ENCODE results near the gene SZT2. TPM values are rescaled to one million over a fixed set of nuclear protein-coding genes. Genes with fewer than 3 reads are reported as not detected.
"Not testable (repeated sequence)": the region's sequence is repeated elsewhere in the genome, so short reads cannot be mapped to it uniquely, and the experiment has no call there.

SZT2 gene
- total and polyA plus RNA-seq, 4 experiments from 2014 or later: 0.69 to 153 (median 72.1) TPM

- H3K4me3 Mint-ChIP-seq: peak overlapping the region; percentile 88 to 92 (median 89)
- peaks cover 9 to 28% of the 10 kb centered on the region in 2 donors for H3K36me3 Mint-ChIP-seq
- intact Hi-C loops (cut with micrococcal nuclease): loop anchor here (5.0 kb wide), 3 partner anchors 87 to 282 kb away; partner anchors contain the start of genes CFAP57, EBNA1BP2, ELOVL1 and ST3GAL3
- H3K9me3 ChIP-seq (ENCODE audit: control insufficient read depth in 1 of 2, low read length in 2 of 2): no peaks in the 10 kb centered on the region
- peak overlapping the region; percentile 10 to 36 for H3K4me3 ChIP-seq (ENCODE audit: low read length in 2 of 2)
- peaks cover 0 to 4% of the 10 kb centered on the region in 2 donors for H3K27me3 Mint-ChIP-seq
- H3K27ac Mint-ChIP-seq: peak overlapping the region; percentile 70 to 93 (median 89)
- H3K4me1 ChIP-seq (ENCODE audit: insufficient read depth, low read length): peaks cover 12% of the 10 kb centered on the region
- H3K4me1 Mint-ChIP-seq: peaks cover 12 to 29% (median 21%) of the 10 kb centered on the region in 4 donors
- peak overlapping the region; percentile 4 for H3K27ac ChIP-seq (ENCODE audit: low read depth, low read length)
- POLR2A ChIA-PET (ENCODE audit: partially characterized antibody): interaction anchor here (0.9 to 4.3 kb wide), 11 partner anchors 8 to 608 kb away, joined by 3 to 41 read pairs (median 6); partner anchors contain the start of genes CFAP57, EBNA1BP2, ELOVL1 and KDM4A
- H3K27me3 ChIP-seq (ENCODE audit: insufficient read depth, low read length): no peaks in the 10 kb centered on the region
- CTCF ChIA-PET (ENCODE audit: partially characterized antibody): interaction anchor here (0.9 to 1.7 kb wide), 4 partner anchors 8 to 40 kb away, joined by 3 to 4 read pairs (median 3); no protein-coding TSS in a partner anchor
- peaks cover 6% of the 10 kb centered on the region for H3K36me3 ChIP-seq (ENCODE audit: insufficient read depth, low read length)
- peaks cover 0 to 2% (median 0%) of the 10 kb centered on the region in 8 donors for H3K9me3 Mint-ChIP-seq
- peak; percentile 65 to 78 (median 68) for DNase-seq
These were observed 64.7 kb downstream of the SZT2 start for GRCh38 chr1:43454270-43455011.

- peaks cover 5 to 19% of the 10 kb centered on the region in 2 donors for H3K36me3 Mint-ChIP-seq
- no peak overlapping the region for H3K27ac ChIP-seq (ENCODE audit: low read depth, low read length)
- no peaks in the 10 kb centered on the region for H3K36me3 ChIP-seq (ENCODE audit: insufficient read depth, low read length)
- no peak overlapping the region for H3K27ac Mint-ChIP-seq
- H3K4me1 Mint-ChIP-seq: peaks cover 12 to 29% (median 21%) of the 10 kb centered on the region in 4 donors
- H3K27me3 Mint-ChIP-seq: peaks cover 0 to 4% of the 10 kb centered on the region in 2 donors
- no peaks in the 10 kb centered on the region for H3K9me3 ChIP-seq (ENCODE audit: control insufficient read depth in 1 of 2, low read length in 2 of 2)
- H3K27me3 ChIP-seq (ENCODE audit: insufficient read depth, low read length): no peaks in the 10 kb centered on the region
- intact Hi-C loops (cut with micrococcal nuclease): no loop called here
- ChIA-PET POLR2A (ENCODE audit: partially characterized antibody) (interaction anchor here (1.4 to 4.3 kb wide), 5 partner anchors 9 to 609 kb away, joined by 3 to 41 read pairs (median 14); partner anchors contain the start of genes ELOVL1, MED8, SZT2 and ZNF691), CTCF (ENCODE audit: partially characterized antibody) (interaction anchor here (0.9 to 1.7 kb wide), 4 partner anchors 8 to 40 kb away, joined by 3 to 4 read pairs (median 3); no protein-coding TSS in a partner anchor)
- no peak for DNase-seq
- H3K4me3 ChIP-seq (ENCODE audit: low read length in 2 of 2): no peak overlapping the region
- peaks cover 0 to 2% (median 0%) of the 10 kb centered on the region in 8 donors for H3K9me3 Mint-ChIP-seq
- peaks cover 12% of the 10 kb centered on the region for H3K4me1 ChIP-seq (ENCODE audit: insufficient read depth, low read length)
- H3K4me3 Mint-ChIP-seq: peak overlapping the region in 3 of 8 donors; percentile 12 to 39 (median 19)
These were observed 65.7 kb downstream of the SZT2 start for GRCh38 chr1:43455213-43455889.

- H3K9me3 Mint-ChIP-seq; H3K27ac ChIP-seq (ENCODE audit: low read depth, low read length); H3K27ac Mint-ChIP-seq; H3K36me3 ChIP-seq (ENCODE audit: insufficient read depth, low read length); intact Hi-C loops (cut with micrococcal nuclease); H3K4me3 Mint-ChIP-seq; H3K27me3 ChIP-seq (ENCODE audit: insufficient read depth, low read length); H3K9me3 ChIP-seq (ENCODE audit: control insufficient read depth in 1 of 2, low read length in 2 of 2); H3K36me3 Mint-ChIP-seq; H3K4me1 ChIP-seq (ENCODE audit: insufficient read depth, low read length); DNase-seq; H3K4me3 ChIP-seq (ENCODE audit: low read length in 2 of 2); H3K27me3 Mint-ChIP-seq; CTCF ChIA-PET (ENCODE audit: partially characterized antibody): not testable (repeated sequence)
- POLR2A ChIA-PET (ENCODE audit: partially characterized antibody): interaction anchor here (1.2 kb wide), 1 partner anchor 91 kb away, joined by 3 read pairs; the partner anchor contains the start of gene ELOVL1
- H3K4me1 Mint-ChIP-seq: peaks cover 6 to 19% (median 13%) of the 10 kb centered on the region in 4 donors
These were observed 68.7 kb downstream of the SZT2 start for GRCh38 chr1:43458379-43458778.

- Histone ChIP-seq H3K4me3 (ENCODE audit: low read length in 2 of 2) (no peak overlapping the region), H3K27ac (ENCODE audit: low read depth, low read length) (no peak overlapping the region), H3K9me3 (ENCODE audit: control insufficient read depth in 1 of 2, low read length in 2 of 2) (no peaks in the 10 kb centered on the region), H3K27me3 (ENCODE audit: insufficient read depth, low read length) (no peaks in the 10 kb centered on the region), H3K36me3 (ENCODE audit: insufficient read depth, low read length) (no peaks in the 10 kb centered on the region), H3K4me1 (ENCODE audit: insufficient read depth, low read length) (peaks cover under 1% of the 10 kb centered on the region)
- peaks cover 0 to 3% (median 2%) of the 10 kb centered on the region in 4 donors for H3K4me1 Mint-ChIP-seq
- peaks cover 0 to 3% (median 0%) of the 10 kb centered on the region in 8 donors for H3K9me3 Mint-ChIP-seq
- CTCF ChIA-PET (ENCODE audit: partially characterized antibody): interaction anchor here (1.3 kb wide), 1 partner anchor 16 kb away, joined by 3 read pairs; no protein-coding TSS in a partner anchor
- POLR2A ChIA-PET (ENCODE audit: partially characterized antibody): no interaction called here
- peaks cover 0 to 4% of the 10 kb centered on the region in 2 donors for H3K27me3 Mint-ChIP-seq
- no peak overlapping the region for H3K27ac Mint-ChIP-seq
- DNase-seq: no peak
- H3K4me3 Mint-ChIP-seq: no peak overlapping the region
- H3K36me3 Mint-ChIP-seq: no peaks in the 10 kb centered on the region
- intact Hi-C loops (cut with micrococcal nuclease): no loop called here
These were observed 71.4 kb downstream of the SZT2 start for GRCh38 chr1:43460988-43461693.

- Histone ChIP-seq H3K4me1 (ENCODE audit: insufficient read depth, low read length) (peaks cover 4% of the 10 kb centered on the region), H3K27ac (ENCODE audit: low read depth, low read length) (no peak overlapping the region), H3K4me3 (ENCODE audit: low read length in 2 of 2) (no peak overlapping the region), H3K36me3 (ENCODE audit: insufficient read depth, low read length) (no peaks in the 10 kb centered on the region), H3K9me3 (ENCODE audit: control insufficient read depth in 1 of 2, low read length in 2 of 2) (no peaks in the 10 kb centered on the region), H3K27me3 (ENCODE audit: insufficient read depth, low read length) (no peaks in the 10 kb centered on the region)
- ChIA-PET POLR2A (ENCODE audit: partially characterized antibody) (interaction anchor here (1.4 kb wide), 2 partner anchors 9 kb away, joined by 3 to 6 read pairs; partner anchors contain the start of gene HYI), CTCF (ENCODE audit: partially characterized antibody) (interaction anchor here (0.6 to 1.2 kb wide), 2 partner anchors 9 to 25 kb away, joined by 3 to 4 read pairs; no protein-coding TSS in a partner anchor)
- H3K9me3 Mint-ChIP-seq: peaks cover 0 to 1% (median 0%) of the 10 kb centered on the region in 8 donors
- no peak overlapping the region for H3K27ac Mint-ChIP-seq
- peaks cover 4 to 8% (median 7%) of the 10 kb centered on the region in 4 donors for H3K4me1 Mint-ChIP-seq
- DNase-seq: no peak
- H3K4me3 Mint-ChIP-seq: no peak overlapping the region
- intact Hi-C loops (cut with micrococcal nuclease): no loop called here
- H3K36me3 Mint-ChIP-seq: no peaks in the 10 kb centered on the region
- H3K27me3 Mint-ChIP-seq: no peaks in the 10 kb centered on the region
These were observed 73.8 kb downstream of the SZT2 start for GRCh38 chr1:43463479-43463878.

GRCh38 chr1:43464681-43465504 is 75.2 kb downstream of the SZT2 start:
- POLR2A ChIA-PET (ENCODE audit: partially characterized antibody): interaction anchor here (1.4 kb wide), 1 partner anchor 10 kb away, joined by 6 read pairs; no protein-coding TSS in a partner anchor
- Histone ChIP-seq H3K27ac (ENCODE audit: low read depth, low read length) (no peak overlapping the region), H3K4me1 (ENCODE audit: insufficient read depth, low read length) (peaks cover 4% of the 10 kb centered on the region), H3K36me3 (ENCODE audit: insufficient read depth, low read length) (no peaks in the 10 kb centered on the region), H3K27me3 (ENCODE audit: insufficient read depth, low read length) (no peaks in the 10 kb centered on the region), H3K4me3 (ENCODE audit: low read length in 2 of 2) (no peak overlapping the region), H3K9me3 (ENCODE audit: control insufficient read depth in 1 of 2, low read length in 2 of 2) (no peaks in the 10 kb centered on the region)
- Mint-ChIP-seq H3K27me3 (no peaks in the 10 kb centered on the region), H3K36me3 (no peaks in the 10 kb centered on the region), H3K9me3 (peaks cover 0 to 1% (median 0%) of the 10 kb centered on the region in 8 donors), H3K4me1 (peaks cover 4 to 8% (median 7%) of the 10 kb centered on the region in 4 donors), H3K4me3 (no peak overlapping the region), H3K27ac (peak overlapping the region in 1 of 7 donors; percentile 41)
- intact Hi-C loops (cut with micrococcal nuclease): no loop called here
- DNase-seq: no peak
- CTCF ChIA-PET (ENCODE audit: partially characterized antibody): no interaction called here

All from CD4-positive, alpha-beta memory T cell (primary cell).